HFF-Myc (cell line): ENCODE data around the gene CHRNA4.

ENCODE experiments used
- DNase-seq: peaks from one replicate; pipeline ENCODE4 v3.0.0-alpha.2; 2011; ENCODE audit warnings: low read depth; ENCODE audit errors: extremely low read depth
- H3K4me3 ChIP-seq: replicated peaks from 2 replicates; pipeline ENCODE4 v1.5.1; 2011; ENCODE audit warnings: low read depth, mild to moderate bottlenecking, control low read depth, low read length
- TF ChIP-seq, protein P1 (sequence below): IDR thresholded peaks from 2 replicates; pipeline ENCODE4 v1.5.1; 2012; ENCODE audit warnings: mild to moderate bottlenecking, low read depth, low read length, control low read depth; ENCODE audit errors: missing control alignments

The CHRNA4 gene

DNA sequence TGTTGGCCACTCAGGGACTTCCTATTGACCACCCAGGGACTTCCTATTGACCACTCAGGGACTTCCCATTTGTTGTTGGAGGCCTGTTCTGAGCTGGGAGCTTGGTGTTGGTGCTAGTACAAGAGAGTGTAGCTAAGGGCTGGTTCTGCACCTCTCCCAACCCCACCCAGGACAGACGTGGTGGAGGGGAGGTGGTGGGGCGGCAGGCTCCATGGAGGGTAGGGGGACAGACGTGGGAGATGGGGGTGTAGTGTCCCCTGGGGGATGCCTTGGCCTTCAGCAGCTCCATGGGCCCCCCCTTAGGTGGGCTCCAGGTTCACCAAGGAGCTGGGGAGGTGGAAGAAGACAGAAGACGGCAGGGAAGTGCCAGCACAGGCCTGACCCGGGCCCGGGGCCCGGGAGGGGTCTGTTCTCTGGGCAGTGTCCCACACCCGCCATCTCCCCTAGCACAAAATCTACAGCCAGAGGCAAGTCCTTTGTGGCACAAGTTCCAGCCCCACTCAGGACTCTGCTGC lies 33.9 kb downstream of the CHRNA4 start:
- DNase-seq: no peak
- TF ChIP-seq, protein P1, sequence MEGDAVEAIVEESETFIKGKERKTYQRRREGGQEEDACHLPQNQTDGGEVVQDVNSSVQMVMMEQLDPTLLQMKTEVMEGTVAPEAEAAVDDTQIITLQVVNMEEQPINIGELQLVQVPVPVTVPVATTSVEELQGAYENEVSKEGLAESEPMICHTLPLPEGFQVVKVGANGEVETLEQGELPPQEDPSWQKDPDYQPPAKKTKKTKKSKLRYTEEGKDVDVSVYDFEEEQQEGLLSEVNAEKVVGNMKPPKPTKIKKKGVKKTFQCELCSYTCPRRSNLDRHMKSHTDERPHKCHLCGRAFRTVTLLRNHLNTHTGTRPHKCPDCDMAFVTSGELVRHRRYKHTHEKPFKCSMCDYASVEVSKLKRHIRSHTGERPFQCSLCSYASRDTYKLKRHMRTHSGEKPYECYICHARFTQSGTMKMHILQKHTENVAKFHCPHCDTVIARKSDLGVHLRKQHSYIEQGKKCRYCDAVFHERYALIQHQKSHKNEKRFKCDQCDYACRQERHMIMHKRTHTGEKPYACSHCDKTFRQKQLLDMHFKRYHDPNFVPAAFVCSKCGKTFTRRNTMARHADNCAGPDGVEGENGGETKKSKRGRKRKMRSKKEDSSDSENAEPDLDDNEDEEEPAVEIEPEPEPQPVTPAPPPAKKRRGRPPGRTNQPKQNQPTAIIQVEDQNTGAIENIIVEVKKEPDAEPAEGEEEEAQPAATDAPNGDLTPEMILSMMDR: no peak

GRCh38 chr20:63326314-63327230 lies 34.6 kb downstream of the CHRNA4 start:
- DNase-seq: no peak
- H3K4me3 ChIP-seq: no peak overlapping the region
- TF ChIP-seq, protein P1: no peak

More for the DNA sequence above, 33.9 kb downstream of the CHRNA4 start:
- H3K4me3 ChIP-seq: no peak overlapping the region

DNA sequence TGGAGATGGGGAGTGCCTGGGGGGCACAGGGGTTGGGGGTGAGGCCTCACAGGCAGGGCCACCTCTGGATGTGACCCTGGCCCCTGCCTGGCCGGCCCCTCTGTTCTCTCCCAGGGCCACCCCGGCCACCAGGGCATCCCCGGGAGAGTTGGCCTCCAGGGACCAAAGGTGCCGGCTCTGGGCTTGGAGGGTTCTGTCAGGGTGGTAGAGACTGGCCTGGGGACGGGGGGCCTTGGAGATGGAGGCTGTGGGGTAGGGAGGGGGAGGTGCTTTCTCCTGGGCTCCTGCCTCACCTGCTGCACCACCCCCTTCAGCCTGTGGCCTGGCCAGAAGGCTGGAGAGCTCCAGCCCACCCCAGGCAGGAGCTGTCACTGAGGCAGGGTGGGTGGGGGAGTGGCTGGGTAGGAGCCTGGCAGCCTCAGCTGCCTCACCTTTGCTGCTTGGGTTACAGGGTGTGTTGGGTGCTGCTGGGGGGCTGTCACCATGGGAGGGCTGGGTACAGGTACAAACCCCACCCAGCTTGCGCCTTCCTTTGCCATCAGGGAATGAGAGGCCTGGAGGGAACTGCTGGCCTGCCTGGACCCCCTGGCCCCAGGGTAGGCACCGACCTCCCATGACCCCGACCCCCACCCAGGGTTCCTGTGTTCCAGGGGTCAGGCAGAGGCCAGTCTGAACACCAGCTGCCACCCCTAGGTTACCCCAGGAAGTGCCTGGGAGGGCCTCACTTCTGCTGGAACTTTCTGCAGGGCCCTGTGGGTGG lies 35.4 kb downstream of the CHRNA4 start:
- H3K4me3 ChIP-seq: no peak overlapping the region
- DNase-seq: no peak
- TF ChIP-seq, protein P1: no peak

DNA sequence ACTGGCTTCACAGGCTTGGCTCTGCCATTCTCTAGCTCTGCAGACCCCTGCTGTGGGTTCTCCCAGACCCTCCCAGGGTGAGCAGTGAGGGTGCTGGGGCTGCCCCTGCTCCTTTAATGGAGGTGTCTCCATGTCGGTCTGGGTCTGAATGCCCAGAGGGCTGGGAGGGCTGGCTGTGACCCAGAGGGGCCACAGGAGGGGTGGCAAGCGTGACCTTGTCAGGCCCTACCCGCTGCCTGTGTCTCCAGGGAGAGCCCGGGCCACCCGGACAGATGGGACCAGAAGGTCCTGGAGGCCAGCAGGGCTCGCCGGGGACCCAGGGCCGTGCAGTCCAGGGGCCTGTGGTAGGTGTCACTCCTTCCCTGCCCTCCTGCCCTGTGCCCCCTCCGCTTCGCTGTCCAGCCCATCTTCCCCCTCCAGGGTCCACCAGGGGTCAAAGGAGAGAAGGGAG lies 36.1 kb downstream of the CHRNA4 start:
- no peak for DNase-seq
- H3K4me3 ChIP-seq: no peak overlapping the region
- TF ChIP-seq, protein P1: no peak

DNA sequence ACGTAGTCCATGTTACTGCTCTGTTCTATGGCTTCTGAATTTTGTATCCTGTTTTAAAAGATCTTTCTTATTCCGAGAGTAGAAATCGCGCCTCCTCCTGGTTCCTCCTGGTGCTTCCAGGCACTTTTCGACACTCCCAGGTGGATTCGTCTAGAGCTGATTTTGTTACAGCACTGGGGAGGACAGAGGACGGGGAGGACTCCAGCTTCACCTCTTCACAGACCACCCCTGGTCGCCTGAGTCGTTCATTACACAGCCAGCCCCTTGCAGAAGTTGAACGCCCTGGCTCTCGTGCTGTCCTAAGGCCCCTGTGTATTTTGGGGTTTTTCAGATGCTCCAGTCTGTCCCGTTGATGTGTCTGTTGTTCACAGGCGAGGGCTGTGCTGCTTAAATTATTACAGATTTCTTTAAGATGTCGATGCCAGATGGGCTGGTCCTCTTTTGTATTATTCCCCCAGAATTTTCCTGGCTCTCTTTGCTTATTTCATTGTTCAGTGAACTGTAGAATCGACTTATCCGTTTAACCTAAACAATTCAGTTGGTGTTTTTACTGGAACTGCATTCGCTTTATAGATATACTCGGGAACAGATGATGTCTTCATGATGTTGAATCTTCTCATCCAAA lies 37.7 kb downstream of the CHRNA4 start:
- TF ChIP-seq, protein P1: no peak
- H3K4me3 ChIP-seq: no peak overlapping the region
- no peak for DNase-seq

DNA sequence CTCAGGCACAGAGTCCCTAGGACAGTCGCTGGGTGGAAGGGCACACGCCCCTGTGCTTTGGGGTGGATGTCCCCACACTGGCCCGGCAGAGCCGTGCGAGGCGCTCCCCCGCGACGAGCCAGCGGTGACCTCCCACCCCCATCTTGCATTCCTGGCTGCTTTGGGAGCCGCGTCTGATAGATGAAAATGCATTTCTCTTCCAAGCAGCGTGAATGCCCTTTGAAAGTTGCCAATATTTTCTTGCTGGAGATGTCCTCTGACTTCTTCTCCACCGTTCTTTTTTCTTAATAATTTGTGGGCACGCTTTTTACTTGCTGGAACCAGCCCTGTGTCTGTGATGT lies 38.2 kb downstream of the CHRNA4 start:
- no peak overlapping the region for H3K4me3 ChIP-seq
- DNase-seq: no peak
- TF ChIP-seq, protein P1: no peak
